Liver (tissue), 9 donors: ENCODE results near the gene OR6V1. TPM values are rescaled to one million over a fixed set of nuclear protein-coding genes. Genes with fewer than 3 reads are reported as not detected.

Source experiments
- DNase-seq: peaks from one replicate; pipeline ENCODE4 v3.0.0-alpha.2; 2017; ENCODE audit warnings: low spot score
- H3K27ac ChIP-seq, 2 donors: one replicate each; pipeline ENCODE4 v1.7.0; 2013; ENCODE audit warnings: inconsistent platforms in 2 of 2, low read length in 2 of 2, control low read depth in 1 of 2, low read depth in 1 of 2, mild to moderate bottlenecking in 1 of 2
- H3K27me3 ChIP-seq, 4 donors: one replicate each; pipeline versions ENCODE4 v1.6.1 to v1.7.0; 2013; ENCODE audit warnings: low read length in 3 of 4, inconsistent platforms in 1 of 4, mild to moderate bottlenecking in 1 of 4, moderate library complexity in 1 of 4; ENCODE audit not compliant: control insufficient read depth in 4 of 4, insufficient read depth in 4 of 4
- H3K36me3 ChIP-seq, 4 donors: one replicate each; pipeline versions ENCODE4 v1.6.1 to v1.7.0; 2013; ENCODE audit warnings: low read length in 3 of 4, mild to moderate bottlenecking in 3 of 4, low read depth in 1 of 4, moderate library complexity in 1 of 4; ENCODE audit not compliant: control insufficient read depth in 4 of 4, insufficient read depth in 3 of 4
- H3K4me1 ChIP-seq, 4 donors: one replicate each; pipeline versions ENCODE4 v1.6.1 to v1.7.0; 2013; ENCODE audit warnings: low read length in 3 of 4, mild to moderate bottlenecking in 3 of 4, moderate library complexity in 1 of 4; ENCODE audit not compliant: control insufficient read depth in 4 of 4, insufficient read depth in 4 of 4
- H3K4me3 ChIP-seq, 3 donors: one replicate each; pipeline versions ENCODE4 v1.6.1 to v1.7.0; 2013; ENCODE audit warnings: low read length in 3 of 3, control low read depth in 1 of 3, low read depth in 1 of 3, mild to moderate bottlenecking in 1 of 3
- H3K9ac ChIP-seq, 2 donors: one replicate each; pipeline ENCODE4 v1.7.0; 2013; ENCODE audit warnings: low read length in 2 of 2, mild to moderate bottlenecking in 2 of 2, moderate library complexity in 2 of 2, control low read depth in 1 of 2, low read depth in 1 of 2
- H3K9me3 ChIP-seq, 4 donors: one replicate each; pipeline versions ENCODE4 v1.6.1 to v1.7.0; 2013; ENCODE audit warnings: low read length in 3 of 4; ENCODE audit not compliant: control insufficient read depth in 4 of 4
- CTCF ChIP-seq: fragments of 150-350 bp; IDR thresholded peaks from 2 replicates; pipeline ENCODE4 v1.5.1; 2017; ENCODE audit warnings: improper control_type of control experiment, low read depth, low read length; ENCODE audit not compliant: missing input control
- EGR1 ChIP-seq, 2 donors: IDR thresholded peaks; 2 replicates each; pipeline ENCODE4 v1.6.1; 2016 to 2018; ENCODE audit warnings: antibody characterized with exemption in 2 of 2, low read depth in 2 of 2
- FOXA1 ChIP-seq: IDR thresholded peaks from 2 replicates; pipeline ENCODE4 v1.6.1; 2016; ENCODE audit warnings: antibody characterized with exemption
- FOXA2 ChIP-seq: IDR thresholded peaks from 2 replicates; pipeline ENCODE4 v1.6.1; 2016; ENCODE audit warnings: antibody characterized with exemption
- HNF4A ChIP-seq, 2 donors: conservative IDR thresholded peaks; 2 replicates each; pipeline ENCODE4 v1.6.1; 2016; ENCODE audit warnings: antibody characterized with exemption in 2 of 2, mild to moderate bottlenecking in 2 of 2
- HNF4G ChIP-seq: IDR thresholded peaks from 2 replicates; pipeline ENCODE4 v1.6.1; 2016; ENCODE audit warnings: antibody characterized with exemption
- JUND ChIP-seq, 2 donors: IDR thresholded peaks; 2 replicates each; pipeline ENCODE4 v1.6.1; 2016; ENCODE audit warnings: antibody characterized with exemption in 2 of 2
- MAX ChIP-seq: IDR thresholded peaks from 2 replicates; pipeline ENCODE4 v1.6.1; 2016; ENCODE audit warnings: antibody characterized with exemption
- RAD21 ChIP-seq, 2 donors: IDR thresholded peaks; 2 replicates each; pipeline ENCODE4 v1.6.1; 2016; ENCODE audit warnings: antibody characterized with exemption in 2 of 2, mild to moderate bottlenecking in 2 of 2
- REST ChIP-seq: IDR thresholded peaks from 2 replicates; pipeline ENCODE4 v1.6.1; 2016; ENCODE audit warnings: antibody characterized with exemption, mild to moderate bottlenecking
- RXRA ChIP-seq, 2 donors: IDR thresholded peaks; 2 replicates each; pipeline ENCODE4 v1.6.1; 2017 to 2018; ENCODE audit warnings: antibody characterized with exemption in 2 of 2, mild to moderate bottlenecking in 1 of 2
- SP1 ChIP-seq: IDR thresholded peaks from 2 replicates; pipeline ENCODE4 v1.6.1; 2018; ENCODE audit warnings: antibody characterized with exemption, mild to moderate bottlenecking
- YY1 ChIP-seq: IDR thresholded peaks from 2 replicates; pipeline ENCODE4 v1.6.1; 2016; ENCODE audit warnings: antibody characterized with exemption, mild to moderate bottlenecking
- WGBS: extraction: QIAGEN DNeasy Blood & Tissue Kit; methylation state at CpG from one replicate; pipeline ENCODE4 v1.1.7; 2013; 5-methylcytosine and 5-hydroxymethylcytosine counted together
- polyA plus RNA-seq, 2 donors: library from polyadenylated mRNA; stranded (reverse) in 1 of 2; unstranded in 1 of 2; fragments of 200-250 nt in 1 of 2; fragments of >200 nt in 1 of 2; fragmentation: Nextera tagmentation in 1 of 2; extraction: Ambion mirVana in 1 of 2; gene quantifications; one replicate each; pipeline versions ENCODE4 v1.2.1 to v1.2.3, GENCODE V29; 2013 to 2015
- total RNA-seq, 2 donors: library from RNA; depleted of rRNA; stranded (reverse); fragments of >200 nt; gene quantifications; one replicate each; pipeline ENCODE4 v1.2.3, GENCODE V29; 2014
- TF ChIP-seq, protein P1 (sequence below): IDR thresholded peaks from 2 replicates; pipeline ENCODE4 v1.6.1; 2016; ENCODE audit warnings: antibody characterized with exemption
- donor health status: healthy.
- donor health status: healthy.
- donor health status: healthy.
- donor health status: healthy.
- donor health status: healthy.

Gene OR6V1
- total and polyA plus RNA-seq, 4 donors = not detected

GRCh38 chr7:143049362-143049761 lies 2.8 kb upstream of the OR6V1 start:
- H3K4me3 ChIP-seq = no peak overlapping the region
- no peaks in the 10 kb centered on the region for H3K36me3 ChIP-seq
- DNase-seq = no peak
- H3K27ac ChIP-seq = no peak overlapping the region
- no peaks in the 10 kb centered on the region for H3K9me3 ChIP-seq
- no peak for TF ChIP-seq FOXA2
- TF ChIP-seq RAD21 (IDR thresholded peaks at IDR 0.05) = no peak
- no peak for TF ChIP-seq FOXA1
- TF ChIP-seq SP1 = no peak
- TF ChIP-seq HNF4A (conservative IDR thresholded peaks at IDR 0.05) = no peak
- no peak for TF ChIP-seq CTCF
- no peak for TF ChIP-seq MAX
- TF ChIP-seq REST = no peak
- TF ChIP-seq, protein P1, sequence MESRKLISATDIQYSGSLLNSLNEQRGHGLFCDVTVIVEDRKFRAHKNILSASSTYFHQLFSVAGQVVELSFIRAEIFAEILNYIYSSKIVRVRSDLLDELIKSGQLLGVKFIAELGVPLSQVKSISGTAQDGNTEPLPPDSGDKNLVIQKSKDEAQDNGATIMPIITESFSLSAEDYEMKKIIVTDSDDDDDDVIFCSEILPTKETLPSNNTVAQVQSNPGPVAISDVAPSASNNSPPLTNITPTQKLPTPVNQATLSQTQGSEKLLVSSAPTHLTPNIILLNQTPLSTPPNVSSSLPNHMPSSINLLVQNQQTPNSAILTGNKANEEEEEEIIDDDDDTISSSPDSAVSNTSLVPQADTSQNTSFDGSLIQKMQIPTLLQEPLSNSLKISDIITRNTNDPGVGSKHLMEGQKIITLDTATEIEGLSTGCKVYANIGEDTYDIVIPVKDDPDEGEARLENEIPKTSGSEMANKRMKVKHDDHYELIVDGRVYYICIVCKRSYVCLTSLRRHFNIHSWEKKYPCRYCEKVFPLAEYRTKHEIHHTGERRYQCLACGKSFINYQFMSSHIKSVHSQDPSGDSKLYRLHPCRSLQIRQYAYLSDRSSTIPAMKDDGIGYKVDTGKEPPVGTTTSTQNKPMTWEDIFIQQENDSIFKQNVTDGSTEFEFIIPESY = no peak
- TF ChIP-seq EGR1 (IDR thresholded peaks at IDR 0.05; ENCODE audit: low read depth in 2 of 2) = no peak
- TF ChIP-seq HNF4G = no peak
- no peak for TF ChIP-seq JUND (IDR thresholded peaks at IDR 0.05)
- no peak for TF ChIP-seq YY1
- H3K4me1 ChIP-seq = peaks cover 0 to 2% (median 0%) of the 10 kb centered on the region in 4 donors
- no peak overlapping the region for H3K9ac ChIP-seq
- H3K27me3 ChIP-seq = no peaks in the 10 kb centered on the region
- WGBS = 54% methylated on average over 4 of the region's 4 CpGs

DNA sequence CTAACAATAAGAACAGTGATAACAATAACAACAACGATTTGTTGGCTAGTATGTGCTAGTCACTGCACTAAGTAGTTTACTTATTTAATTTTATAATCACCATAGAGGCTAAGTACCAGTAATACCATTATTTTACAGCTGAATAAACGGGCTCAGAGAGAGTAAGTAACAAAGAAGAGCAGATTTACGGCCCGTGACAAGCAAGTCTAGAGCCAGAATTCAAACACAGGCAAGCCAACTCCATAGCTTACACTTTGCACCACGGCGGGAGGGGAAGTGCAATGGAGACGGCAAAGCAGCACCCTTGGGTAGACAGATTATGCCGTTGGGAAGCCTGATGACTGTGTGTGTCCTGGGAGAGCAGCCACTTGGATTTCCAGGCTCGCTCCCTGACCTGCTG lies 1.2 kb upstream of the OR6V1 start:
- no peak overlapping the region for H3K9ac ChIP-seq
- TF ChIP-seq RAD21 (IDR thresholded peaks at IDR 0.05) (no peak), CTCF (no peak), RXRA (IDR thresholded peaks at IDR 0.05) (no peak)
- no peaks in the 10 kb centered on the region for H3K9me3 ChIP-seq
- H3K27ac ChIP-seq = no peak overlapping the region
- 68% methylated on average over 9 of the region's 9 CpGs for WGBS
- H3K4me1 ChIP-seq = peaks cover 0 to 2% (median 0%) of the 10 kb centered on the region in 4 donors
- H3K27me3 ChIP-seq = no peaks in the 10 kb centered on the region
- H3K4me3 ChIP-seq = no peak overlapping the region
- DNase-seq = no peak
- no peaks in the 10 kb centered on the region for H3K36me3 ChIP-seq
